ENCODE results near the gene GPC6.

DNA sequence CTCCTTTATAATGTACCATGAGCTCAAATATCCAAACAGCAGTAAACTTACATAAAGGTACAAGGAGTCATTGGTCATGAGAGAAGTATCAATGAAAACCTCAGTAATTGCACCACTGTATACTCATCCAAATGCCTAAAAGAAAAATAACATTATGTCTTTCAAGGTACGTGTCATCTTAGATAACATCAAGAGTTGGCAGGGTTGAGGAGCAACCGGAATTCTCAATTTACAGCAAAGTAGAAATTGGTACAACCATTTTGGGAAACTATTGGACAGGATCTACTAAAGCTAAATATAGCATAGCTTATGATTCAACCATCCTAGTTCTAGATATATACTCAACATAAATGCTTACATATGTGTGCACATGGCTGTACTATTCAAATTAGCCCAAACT, 502.8 kb downstream of the GPC6 start:
- TF ChIP-seq HOXA7 (CRISPR knock-in tag; IDR thresholded peaks at IDR 0.05; ENCODE audit: borderline replicate concordance) (no peak), ZNF211 (tag by site-specific recombination; IDR thresholded peaks at IDR 0.05; ENCODE audit: low read depth) (no peak), TCF7L2 (IDR thresholded peaks at IDR 0.05; ENCODE audit: borderline replicate concordance, low read depth, low read length) (no peak), ZNF701 (tag by site-specific recombination; IDR thresholded peaks at IDR 0.05) (no peak), ZNF660 (tag by site-specific recombination; IDR thresholded peaks at IDR 0.05) (no peak), ZFP41 (tag by site-specific recombination; IDR thresholded peaks at IDR 0.05; ENCODE audit: borderline replicate concordance) (no peak), ZNF274 (IDR thresholded peaks at IDR 0.05; ENCODE audit: low read length) (no peak), ZNF274 (tag by site-specific recombination; IDR thresholded peaks at IDR 0.05; ENCODE audit: borderline replicate concordance) (no peak)
- TF ChIP-seq, protein P1, sequence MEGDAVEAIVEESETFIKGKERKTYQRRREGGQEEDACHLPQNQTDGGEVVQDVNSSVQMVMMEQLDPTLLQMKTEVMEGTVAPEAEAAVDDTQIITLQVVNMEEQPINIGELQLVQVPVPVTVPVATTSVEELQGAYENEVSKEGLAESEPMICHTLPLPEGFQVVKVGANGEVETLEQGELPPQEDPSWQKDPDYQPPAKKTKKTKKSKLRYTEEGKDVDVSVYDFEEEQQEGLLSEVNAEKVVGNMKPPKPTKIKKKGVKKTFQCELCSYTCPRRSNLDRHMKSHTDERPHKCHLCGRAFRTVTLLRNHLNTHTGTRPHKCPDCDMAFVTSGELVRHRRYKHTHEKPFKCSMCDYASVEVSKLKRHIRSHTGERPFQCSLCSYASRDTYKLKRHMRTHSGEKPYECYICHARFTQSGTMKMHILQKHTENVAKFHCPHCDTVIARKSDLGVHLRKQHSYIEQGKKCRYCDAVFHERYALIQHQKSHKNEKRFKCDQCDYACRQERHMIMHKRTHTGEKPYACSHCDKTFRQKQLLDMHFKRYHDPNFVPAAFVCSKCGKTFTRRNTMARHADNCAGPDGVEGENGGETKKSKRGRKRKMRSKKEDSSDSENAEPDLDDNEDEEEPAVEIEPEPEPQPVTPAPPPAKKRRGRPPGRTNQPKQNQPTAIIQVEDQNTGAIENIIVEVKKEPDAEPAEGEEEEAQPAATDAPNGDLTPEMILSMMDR (tag by site-specific recombination; IDR thresholded peaks at IDR 0.05) = no peak
- TF ChIP-seq, protein P2, sequence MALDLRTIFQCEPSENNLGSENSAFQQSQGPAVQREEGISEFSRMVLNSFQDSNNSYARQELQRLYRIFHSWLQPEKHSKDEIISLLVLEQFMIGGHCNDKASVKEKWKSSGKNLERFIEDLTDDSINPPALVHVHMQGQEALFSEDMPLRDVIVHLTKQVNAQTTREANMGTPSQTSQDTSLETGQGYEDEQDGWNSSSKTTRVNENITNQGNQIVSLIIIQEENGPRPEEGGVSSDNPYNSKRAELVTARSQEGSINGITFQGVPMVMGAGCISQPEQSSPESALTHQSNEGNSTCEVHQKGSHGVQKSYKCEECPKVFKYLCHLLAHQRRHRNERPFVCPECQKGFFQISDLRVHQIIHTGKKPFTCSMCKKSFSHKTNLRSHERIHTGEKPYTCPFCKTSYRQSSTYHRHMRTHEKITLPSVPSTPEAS (tag by site-specific recombination; IDR thresholded peaks at IDR 0.05) = no peak
